ENCODE measurements around the gene LGALS9B.
"Not testable (repeated sequence)": the region's sequence is repeated elsewhere in the genome, so short reads cannot be mapped to it uniquely, and the experiment has no call there.

DNA sequence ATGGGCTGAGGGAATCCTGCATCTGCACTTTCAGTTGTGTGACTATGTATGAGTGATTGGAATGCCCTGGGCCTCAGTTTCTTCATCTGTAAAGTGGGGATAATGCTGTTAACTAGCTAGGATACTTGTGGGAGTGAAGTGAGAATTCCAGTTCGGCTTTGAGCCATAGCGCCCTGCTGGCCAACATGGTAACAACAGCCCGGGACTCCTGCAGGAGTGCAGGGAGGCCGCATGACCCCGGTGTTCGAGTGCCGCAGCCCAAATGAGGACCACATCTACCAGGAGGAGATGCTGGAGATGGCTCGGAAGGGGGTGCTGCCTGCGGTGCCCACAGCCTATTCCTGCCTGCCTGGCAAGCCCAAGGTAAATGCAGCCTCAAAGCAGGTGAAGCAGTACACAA lies 23.7 kb downstream of the LGALS9B start:
- TF ChIP-seq, protein P1, sequence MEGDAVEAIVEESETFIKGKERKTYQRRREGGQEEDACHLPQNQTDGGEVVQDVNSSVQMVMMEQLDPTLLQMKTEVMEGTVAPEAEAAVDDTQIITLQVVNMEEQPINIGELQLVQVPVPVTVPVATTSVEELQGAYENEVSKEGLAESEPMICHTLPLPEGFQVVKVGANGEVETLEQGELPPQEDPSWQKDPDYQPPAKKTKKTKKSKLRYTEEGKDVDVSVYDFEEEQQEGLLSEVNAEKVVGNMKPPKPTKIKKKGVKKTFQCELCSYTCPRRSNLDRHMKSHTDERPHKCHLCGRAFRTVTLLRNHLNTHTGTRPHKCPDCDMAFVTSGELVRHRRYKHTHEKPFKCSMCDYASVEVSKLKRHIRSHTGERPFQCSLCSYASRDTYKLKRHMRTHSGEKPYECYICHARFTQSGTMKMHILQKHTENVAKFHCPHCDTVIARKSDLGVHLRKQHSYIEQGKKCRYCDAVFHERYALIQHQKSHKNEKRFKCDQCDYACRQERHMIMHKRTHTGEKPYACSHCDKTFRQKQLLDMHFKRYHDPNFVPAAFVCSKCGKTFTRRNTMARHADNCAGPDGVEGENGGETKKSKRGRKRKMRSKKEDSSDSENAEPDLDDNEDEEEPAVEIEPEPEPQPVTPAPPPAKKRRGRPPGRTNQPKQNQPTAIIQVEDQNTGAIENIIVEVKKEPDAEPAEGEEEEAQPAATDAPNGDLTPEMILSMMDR (IDR thresholded peaks at IDR 0.05) = not testable (repeated sequence)
- TF ChIP-seq EP300, POLR2AphosphoS5 (IDR thresholded peaks at IDR 0.05): not testable (repeated sequence)
